SK-N-SH (cell line): ENCODE measurements around the gene LRCOL1. TPM values are rescaled to one million over a fixed set of nuclear protein-coding genes. Genes with fewer than 3 reads are reported as not detected.

Experiments
- CTCF ChIA-PET: fragments of 300-600, 350-600 bp; formaldehyde crosslinking; extraction: SDS; loops from one replicate; lab custom pipeline; 2021; lab: Yijun Ruan, JAX
- POLR2A ChIA-PET: fragments of 350-600 bp; sonication (Branson Sonifier 250); formaldehyde crosslinking; extraction: SDS; loops from one replicate; lab custom pipeline; 2020; ENCODE audit warnings: antibody characterized with exemption, inconsistent platforms; lab: Yijun Ruan, JAX
- DNase-seq: peaks from one replicate; pipeline ENCODE4 v3.0.0; 2012
- H2AFZ ChIP-seq: fragments of 200-600 bp; sonication (generic); 2 replicates; pipeline ENCODE4 v1.8.1; 2016; ENCODE audit warnings: antibody characterized with exemption, mild to moderate bottlenecking, low read depth
- H3F3A ChIP-seq: fragments of 200-600 bp; sonication (generic); replicated peaks from 2 replicates; pipeline ENCODE3; 2016; ENCODE audit warnings: antibody characterized with exemption, mild to moderate bottlenecking; ENCODE audit not compliant: insufficient read depth
- H3K27ac ChIP-seq, 2 experiments: fragments of 200-500 bp in 1 of 2; fragments of 200-600 bp in 1 of 2; sonication (Bioruptor generic) in 1 of 2; sonication (generic), shearing (Covaris generic) in 1 of 2; 2 replicates each; pipeline versions ENCODE4 v1.5.1 to v1.6.1; 2014 to 2016; ENCODE audit warnings: low read depth in 2 of 2, inconsistent platforms in 1 of 2, low read length in 1 of 2, mild to moderate bottlenecking in 1 of 2, mixed read lengths in 1 of 2
- H3K27me3 ChIP-seq: fragments of 200-600 bp; sonication (generic), shearing (Covaris generic); 2 replicates; pipeline ENCODE4 v1.6.1; 2016; ENCODE audit warnings: mixed run types; ENCODE audit not compliant: insufficient read depth
- H3K36me3 ChIP-seq, 2 experiments: fragments of 200-500 bp in 1 of 2; fragments of 200-600 bp in 1 of 2; sonication (Bioruptor generic) in 1 of 2; sonication (generic) in 1 of 2; replicated peaks in 1 of 2; 2 replicates each; pipeline versions ENCODE3 to v1.5.1; 2014 to 2016; ENCODE audit warnings: low read length in 1 of 2, mild to moderate bottlenecking in 1 of 2; ENCODE audit not compliant: insufficient read depth in 2 of 2, control insufficient read depth in 1 of 2
- H3K4me1 ChIP-seq, 2 experiments: fragments of 200-500 bp in 1 of 2; fragments of 200-600 bp in 1 of 2; sonication (Bioruptor generic) in 1 of 2; sonication (generic), shearing (Covaris generic) in 1 of 2; 2 replicates each; pipeline versions ENCODE4 v1.5.1 to v1.6.1; 2014 to 2016; ENCODE audit warnings: low read depth in 1 of 2, low read length in 1 of 2, mixed run types in 1 of 2; ENCODE audit not compliant: insufficient read depth in 2 of 2, control insufficient read depth in 1 of 2
- H3K4me2 ChIP-seq: fragments of 200-600 bp; sonication (generic), shearing (Covaris generic); 2 replicates; pipeline ENCODE4 v1.6.1; 2017; ENCODE audit warnings: mixed run types
- H3K4me3 ChIP-seq, 2 experiments: fragments of 200-500 bp in 1 of 2; fragments of 200-600 bp in 1 of 2; sonication (Bioruptor generic) in 1 of 2; sonication (generic), shearing (Covaris generic) in 1 of 2; 2 replicates each; pipeline versions ENCODE4 v1.5.1 to v1.8.1; 2014 to 2016; ENCODE audit warnings: low read depth in 2 of 2, inconsistent platforms in 1 of 2, low read length in 1 of 2, mild to moderate bottlenecking in 1 of 2, mixed read lengths in 1 of 2, moderate library complexity in 1 of 2
- H3K79me2 ChIP-seq: fragments of 200-600 bp; sonication (generic); 2 replicates; pipeline ENCODE4 v1.8.1; 2017; ENCODE audit warnings: mild to moderate bottlenecking; ENCODE audit not compliant: insufficient read depth
- H3K9ac ChIP-seq: fragments of 200-600 bp; sonication (generic); 2 replicates; pipeline ENCODE4 v1.6.1; 2017; ENCODE audit warnings: mixed run types
- H3K9me2 ChIP-seq: fragments of 200-600 bp; sonication (generic); 2 replicates; pipeline ENCODE4 v1.6.1; 2017; ENCODE audit warnings: mixed run types
- H3K9me3 ChIP-seq: fragments of 200-600 bp; sonication (generic); 2 replicates; pipeline ENCODE4 v1.6.1; 2017; ENCODE audit warnings: mixed run types, mild to moderate bottlenecking, moderate library complexity
- H4K20me1 ChIP-seq: fragments of 200-600 bp; sonication (generic); 2 replicates; pipeline ENCODE4 v1.6.1; 2017; ENCODE audit warnings: mild to moderate bottlenecking, mixed run types; ENCODE audit not compliant: insufficient read depth
- CHD2 ChIP-seq: fragments of 150-350 bp; IDR thresholded peaks from 2 replicates; pipeline ENCODE4 v1.6.1; 2018; ENCODE audit warnings: low read length; ENCODE audit not compliant: partially characterized antibody
- CTCF ChIP-seq: fragments of 200-600 bp; sonication (generic); IDR thresholded peaks from 2 replicates; pipeline ENCODE4 v1.6.1; 2017; ENCODE audit warnings: antibody characterized with exemption, mild to moderate bottlenecking, moderate library complexity
- EP300 ChIP-seq, 2 experiments: IDR thresholded peaks; 2 replicates each; pipeline versions ENCODE4 v1.4.0 to v1.6.1; 2012; ENCODE audit warnings: borderline replicate concordance in 1 of 2, low read depth in 1 of 2, low read length in 1 of 2
- MAX ChIP-seq: IDR thresholded peaks from 2 replicates; pipeline ENCODE4 v1.4.0; 2012; ENCODE audit warnings: low read depth
- MEF2A ChIP-seq: IDR thresholded peaks from 2 replicates; pipeline ENCODE4 v1.4.0; 2012; ENCODE audit warnings: low read depth, borderline replicate concordance
- NRF1 ChIP-seq: IDR thresholded peaks from 2 replicates; pipeline ENCODE4 v1.6.1; 2012; ENCODE audit warnings: low read depth, mild to moderate bottlenecking, low read length
- RCOR1 ChIP-seq: fragments of 150-350 bp; IDR thresholded peaks from 2 replicates; pipeline ENCODE4 v1.6.1; 2017; ENCODE audit warnings: antibody characterized with exemption, low read length
- SIN3A ChIP-seq: IDR thresholded peaks from 2 replicates; pipeline ENCODE4 v1.6.1; 2012; ENCODE audit warnings: low read depth, mild to moderate bottlenecking, low read length, moderate library complexity, borderline replicate concordance
- SMC3 ChIP-seq: IDR thresholded peaks from 2 replicates; pipeline ENCODE4 v1.6.1; 2012; ENCODE audit warnings: low read depth, low read length, improper control_type of control experiment
- TAF1 ChIP-seq: IDR thresholded peaks from 2 replicates; pipeline ENCODE4 v1.6.1; 2012; ENCODE audit warnings: low read depth, mild to moderate bottlenecking, low read length, moderate library complexity, borderline replicate concordance
- USF2 ChIP-seq: fragments of 150-350 bp; IDR thresholded peaks from 2 replicates; pipeline ENCODE4 v1.6.1; 2017; ENCODE audit warnings: antibody characterized with exemption, low read length, low read depth, borderline replicate concordance
- WGBS: methylation state at CpG from one replicate; pipeline ENCODE4 v1.1.6; 2017; ENCODE audit warnings: low lambda C conversion rate; 5-methylcytosine and 5-hydroxymethylcytosine counted together
- polyA plus RNA-seq, 3 experiments: library from polyadenylated mRNA; depleted of rRNA; stranded (reverse); fragments of >200 nt; gene quantifications; 2 replicates each; pipeline ENCODE4 v1.2.3, GENCODE V29; 2012

Gene LRCOL1
- polyA plus RNA-seq, 1 of the 3 experiments (the other 2 are of a cell fraction) = 1.1 TPM

- POLR2A ChIA-PET = no interaction called here
- H3F3A ChIP-seq = no peaks in the 10 kb centered on the region
- 83% methylated on average over 10 of the region's 17 CpGs for WGBS
- peaks cover 0 to 28% of the 10 kb centered on the region in 2 experiments for H3K36me3 ChIP-seq
- H2AFZ ChIP-seq = no peak overlapping the region
- no peak overlapping the region for H3K4me2 ChIP-seq
- no peaks in the 10 kb centered on the region for H4K20me1 ChIP-seq
- no peak overlapping the region for H3K27ac ChIP-seq
- no peaks in the 10 kb centered on the region for H3K9me3 ChIP-seq
- DNase-seq = no peak
- no peaks in the 10 kb centered on the region for H3K9me2 ChIP-seq
- H3K9ac ChIP-seq = no peak overlapping the region
- H3K27me3 ChIP-seq = no peaks in the 10 kb centered on the region
- CTCF ChIA-PET = interaction anchor here (1.9 to 4.5 kb wide), 2 partner anchors 18 to 218 kb away, joined by 8 to 18 read pairs; no protein-coding TSS in a partner anchor
- TF ChIP-seq SIN3A = no peak
- TF ChIP-seq SMC3 = no peak
- TF ChIP-seq MEF2A = no peak
- no peak for TF ChIP-seq NRF1
- TF ChIP-seq RCOR1 = no peak
- TF ChIP-seq CTCF = no peak
- TF ChIP-seq MAX = no peak
- no peak for TF ChIP-seq EP300 (IDR thresholded peaks at IDR 0.05; ENCODE audit: borderline replicate concordance in 1 of 2, low read depth in 1 of 2, low read length in 1 of 2)
- no peak for TF ChIP-seq TAF1
- no peak for TF ChIP-seq CHD2
- TF ChIP-seq USF2 = no peak
- no peaks in the 10 kb centered on the region for H3K4me1 ChIP-seq
- H3K4me3 ChIP-seq = no peak overlapping the region
- H3K79me2 ChIP-seq = no peaks in the 10 kb centered on the region
Measured at GRCh38 chr12:132632521-132633228, 22.3 kb upstream of the LRCOL1 start.

GRCh38 chr12:132631666-132632065, 21.3 kb upstream of the LRCOL1 start:
- Histone ChIP-seq H3K27me3 (no peaks in the 10 kb centered on the region), H3K27ac (no peak overlapping the region), H3K9me2 (no peaks in the 10 kb centered on the region), H2AFZ (no peak overlapping the region), H3K36me3 (peaks cover 0 to 28% of the 10 kb centered on the region in 2 experiments), H3K4me3 (no peak overlapping the region), H3F3A (no peaks in the 10 kb centered on the region), H3K9me3 (no peaks in the 10 kb centered on the region), H3K4me2 (no peak overlapping the region), H3K4me1 (no peaks in the 10 kb centered on the region), H3K79me2 (no peaks in the 10 kb centered on the region), H4K20me1 (no peaks in the 10 kb centered on the region), H3K9ac (no peak overlapping the region)
- TF ChIP-seq MAX (no peak), CHD2 (no peak)
- WGBS = 94% methylated on average over 9 of the region's 11 CpGs
- ChIA-PET CTCF (interaction anchor here (4.5 kb wide), 1 partner anchor 217 kb away, joined by 18 read pairs; no protein-coding TSS in a partner anchor), POLR2A (no interaction called here)
- no peak for DNase-seq
